Measurements from ENCODE around the gene MUC16.

Gene MUC16

GRCh38 chr19:9009431-9009830, 778 bp downstream of the MUC16 start:
- no peak for DNase-seq

- DNase-seq, result no peak
These were observed 1.5 kb downstream of the MUC16 start for GRCh38 chr19:9008667-9009066.

- DNase-seq, result no peak
These were observed 9.3 kb downstream of the MUC16 start for GRCh38 chr19:9000933-9001332.

- no peak for DNase-seq
These were observed 22.0 kb downstream of the MUC16 start for GRCh38 chr19:8988204-8988603.

- no peak for DNase-seq
These were observed 23.9 kb downstream of the MUC16 start for GRCh38 chr19:8986296-8986695.

- no peak for DNase-seq
These were observed 36.6 kb downstream of the MUC16 start for GRCh38 chr19:8973501-8974091.

GRCh38 chr19:8965887-8966286, 44.3 kb downstream of the MUC16 start:
- no peak for DNase-seq

All from hypothalamus (tissue), 51 donors.